OCI-LY3 (cell line): Measurements from ENCODE around the gene RAP2C.

ENCODE experiments used
- EZH2phosphoT487 ChIP-seq: fragments of 200-600 bp; shearing (Covaris generic); IDR thresholded peaks from 2 replicates; pipeline ENCODE4 v1.6.1; 2018; ENCODE audit warnings: antibody characterized with exemption, mixed run types, low read depth
- TF ChIP-seq, protein P1 (sequence below): fragments of 200-600, 300-600 bp; sonication (generic); IDR thresholded peaks from 2 replicates; pipeline ENCODE4 v1.5.1; 2014; ENCODE audit warnings: antibody characterized with exemption, low read length, low read depth

DNA sequence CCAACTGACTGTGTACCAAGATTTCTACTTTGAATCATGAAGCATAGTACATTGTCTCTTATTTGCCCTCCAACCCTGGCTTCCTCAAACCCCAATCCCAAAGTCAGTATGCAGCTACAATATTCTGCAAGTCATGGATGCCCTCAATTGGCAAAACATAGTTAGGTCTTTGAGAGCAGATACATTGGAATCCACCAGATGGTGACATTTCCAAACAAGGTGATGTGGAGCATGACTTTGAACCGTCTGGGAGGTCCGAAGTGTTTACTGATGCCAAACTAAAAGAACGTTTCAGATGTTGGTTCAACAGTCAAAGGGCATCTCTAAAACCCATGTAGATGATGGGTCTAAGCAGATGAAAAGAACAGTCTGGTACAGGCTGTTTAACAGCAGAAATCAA is 47.8 kb downstream of the RAP2C start:
- TF ChIP-seq, protein P1, sequence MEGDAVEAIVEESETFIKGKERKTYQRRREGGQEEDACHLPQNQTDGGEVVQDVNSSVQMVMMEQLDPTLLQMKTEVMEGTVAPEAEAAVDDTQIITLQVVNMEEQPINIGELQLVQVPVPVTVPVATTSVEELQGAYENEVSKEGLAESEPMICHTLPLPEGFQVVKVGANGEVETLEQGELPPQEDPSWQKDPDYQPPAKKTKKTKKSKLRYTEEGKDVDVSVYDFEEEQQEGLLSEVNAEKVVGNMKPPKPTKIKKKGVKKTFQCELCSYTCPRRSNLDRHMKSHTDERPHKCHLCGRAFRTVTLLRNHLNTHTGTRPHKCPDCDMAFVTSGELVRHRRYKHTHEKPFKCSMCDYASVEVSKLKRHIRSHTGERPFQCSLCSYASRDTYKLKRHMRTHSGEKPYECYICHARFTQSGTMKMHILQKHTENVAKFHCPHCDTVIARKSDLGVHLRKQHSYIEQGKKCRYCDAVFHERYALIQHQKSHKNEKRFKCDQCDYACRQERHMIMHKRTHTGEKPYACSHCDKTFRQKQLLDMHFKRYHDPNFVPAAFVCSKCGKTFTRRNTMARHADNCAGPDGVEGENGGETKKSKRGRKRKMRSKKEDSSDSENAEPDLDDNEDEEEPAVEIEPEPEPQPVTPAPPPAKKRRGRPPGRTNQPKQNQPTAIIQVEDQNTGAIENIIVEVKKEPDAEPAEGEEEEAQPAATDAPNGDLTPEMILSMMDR = 0 out of 2 replicates have a peak, but pooled peaks have one; percentile 5
- TF ChIP-seq EZH2phosphoT487 = no peak
